ENCODE measurements around the gene PRDM11. TPM values are rescaled to one million over a fixed set of nuclear protein-coding genes. Genes with fewer than 3 reads are reported as not detected.

Gene PRDM11
- total and polyA plus RNA-seq, 2 of the 8 experiments (the other 6 are each of a cell fraction or from before 2014, with no cell fraction given) = 3.6 to 11.7 TPM

DNA sequence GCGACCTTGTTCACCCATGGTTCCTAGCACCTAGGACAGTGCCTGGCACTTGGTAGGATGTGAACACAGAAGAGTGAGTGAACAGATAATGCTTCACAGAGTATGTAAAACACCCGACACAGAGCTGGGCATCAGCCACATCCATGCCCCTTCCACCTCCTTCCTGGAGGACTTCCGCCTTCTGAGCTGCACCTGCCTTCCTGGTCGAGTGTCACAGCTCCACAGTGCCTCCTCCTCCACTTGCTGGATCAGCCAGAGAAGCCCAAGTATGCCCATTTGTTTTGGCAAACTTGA, 20.1 kb downstream of the PRDM11 start (continued):
- TF ChIP-seq RXRA (IDR thresholded peaks at IDR 0.05; ENCODE audit: insufficient read depth, low read depth, low read length) (no peak), CHD2 (IDR thresholded peaks at IDR 0.05; ENCODE audit: low read length) (no peak), NANOG (IDR thresholded peaks at IDR 0.05; ENCODE audit: insufficient read depth, low read depth, low read length, poor library complexity, severe bottlenecking) (no peak), KDM5A (IDR thresholded peaks at IDR 0.05; ENCODE audit: low read length) (no peak), BACH1 (IDR thresholded peaks at IDR 0.05; ENCODE audit: low read length) (no peak)

Measured in H1 (cell line).